Right hindlimb (tissue), 1 donor: ENCODE measurements around the gene CCND3.

Source experiments
- DNase-seq: peaks from one replicate; pipeline ENCODE4 v3.0.0-alpha.2; 2018

Gene CCND3

GRCh38 chr6:41920921-41921711 lies 20.5 kb downstream of the CCND3 start, which contains the start of the genes BYSL and MED20:
Gene BYSL, plus strand, starts transcription at chr6:41921499. Its CDS starts 64 bp downstream, at chr6:41921563.
Gene MED20, minus strand, starts transcription at chr6:41921139. Its CDS starts 121 bp downstream, at chr6:41921018.
- peak; percentile 96 for DNase-seq

DNA sequence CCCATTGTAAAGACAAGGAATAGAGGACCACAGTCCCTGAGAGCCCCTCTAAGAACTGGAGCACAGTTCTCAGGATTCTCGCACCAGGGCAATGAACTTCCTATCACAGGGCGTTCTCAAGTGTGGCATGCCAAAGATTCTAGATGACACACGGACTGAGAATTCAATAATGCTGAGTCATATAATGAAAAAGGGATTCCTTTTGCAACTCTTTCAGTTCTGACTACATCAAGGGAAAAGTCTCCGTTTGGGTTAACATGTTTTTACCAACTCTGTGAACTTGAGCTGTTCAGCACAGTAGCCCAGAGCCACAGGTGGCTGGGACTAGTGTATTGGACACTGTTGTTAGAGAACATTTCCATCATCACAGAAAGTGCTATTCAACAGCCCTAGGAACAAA lies 24.1 kb downstream of the CCND3 start:
- no peak for DNase-seq

DNA sequence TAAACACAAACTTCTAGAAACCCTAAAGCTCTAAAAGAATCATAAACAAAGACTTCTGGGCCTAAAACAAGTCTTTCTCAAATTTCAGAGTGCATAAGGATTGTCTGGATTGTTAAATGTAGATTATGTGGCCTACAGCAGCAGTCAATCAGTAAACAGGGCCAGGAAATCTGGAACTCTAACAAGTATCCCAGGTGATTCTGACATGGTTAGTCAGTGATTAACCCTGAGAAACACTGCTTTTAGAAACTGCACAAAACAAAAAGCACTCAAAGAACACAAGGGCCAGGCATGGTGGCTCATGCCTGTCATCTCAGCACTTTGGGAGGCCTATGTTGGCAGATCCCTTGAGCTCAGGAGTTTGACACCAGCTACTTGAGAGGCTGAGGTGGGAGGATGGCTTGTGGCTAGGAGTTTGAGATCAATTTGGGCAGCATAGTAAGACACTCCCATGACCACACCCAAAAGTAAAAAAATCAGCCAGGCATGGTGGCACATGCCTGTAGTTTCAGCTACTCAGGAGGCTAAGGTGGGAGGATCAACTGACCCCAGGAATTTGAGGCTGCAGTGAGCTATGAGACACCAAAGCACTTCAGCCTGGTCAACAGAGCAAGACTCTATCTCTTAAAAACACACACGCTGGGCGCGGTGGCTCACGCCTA lies 26.6 kb downstream of the CCND3 start:
- no peak for DNase-seq

DNA sequence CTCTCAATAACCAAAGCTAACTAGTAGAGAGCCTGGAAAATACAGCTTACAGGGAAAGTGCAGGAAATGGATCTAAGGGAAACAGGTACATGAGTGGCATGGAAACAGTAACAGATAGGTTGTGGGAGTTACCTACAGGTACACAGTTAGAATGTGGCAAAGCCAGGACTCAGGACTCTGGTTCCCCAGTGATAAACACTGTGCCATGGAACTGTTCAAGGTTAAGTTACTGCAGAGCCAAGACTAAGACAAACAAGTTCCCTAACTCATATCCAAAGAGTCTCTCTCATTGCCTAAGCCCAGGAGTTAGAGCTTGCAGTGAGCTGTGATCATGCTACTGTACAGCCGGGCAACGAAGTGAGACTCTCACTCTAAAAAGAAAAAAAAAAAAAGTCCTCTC lies 27.3 kb downstream of the CCND3 start:
- no peak for DNase-seq

DNA sequence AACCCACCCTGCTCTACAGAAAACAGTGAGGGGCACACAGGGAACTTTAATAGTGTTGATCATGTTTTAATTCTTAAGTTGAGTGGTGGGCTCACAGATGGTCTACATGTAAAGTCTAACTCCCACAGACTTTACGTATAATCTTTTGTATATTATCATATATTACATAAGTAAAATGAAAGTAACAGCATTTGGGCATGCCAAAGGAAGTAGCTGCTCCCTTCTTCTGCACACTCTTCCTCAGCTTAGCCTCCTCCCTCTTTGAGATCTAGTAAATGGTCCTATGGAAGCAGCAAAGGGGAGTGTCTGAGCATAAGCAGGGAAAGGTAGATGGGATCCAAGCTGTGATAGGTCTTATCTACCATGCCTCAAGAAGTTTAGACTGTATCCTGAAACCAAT lies 31.9 kb downstream of the CCND3 start:
- DNase-seq, result no peak

DNA sequence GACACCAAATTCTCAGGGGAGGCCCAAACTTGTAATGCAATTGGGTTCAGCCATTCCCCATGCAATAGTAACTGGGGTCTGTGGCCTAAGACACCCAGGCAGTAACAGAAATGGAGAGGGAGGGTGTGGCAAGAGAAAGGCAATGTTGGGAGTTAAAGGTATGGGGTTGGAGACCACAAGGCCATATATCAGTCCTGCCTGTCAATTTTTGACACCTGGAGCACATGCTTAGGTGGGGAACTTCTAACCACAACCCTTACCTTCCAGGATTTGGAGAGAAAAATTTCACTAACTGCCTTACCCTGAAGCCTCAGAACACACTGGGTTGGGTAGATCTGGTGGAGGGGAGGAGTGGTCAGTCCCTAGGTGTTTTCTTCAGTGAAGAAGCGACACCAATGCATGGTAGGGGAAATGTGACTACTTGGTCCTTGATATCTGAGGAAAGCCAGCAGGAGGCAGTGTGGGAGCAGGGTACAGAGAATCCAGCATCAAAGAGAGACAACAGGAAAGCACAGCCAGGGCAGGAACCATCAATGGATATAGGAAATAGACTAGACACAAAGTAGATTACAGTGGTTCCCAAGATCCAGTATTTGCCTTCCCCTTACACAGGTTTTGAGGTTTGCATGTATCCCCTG lies 39.6 kb downstream of the CCND3 start:
- no peak for DNase-seq

GRCh38 chr6:41900861-41901260 lies 40.7 kb downstream of the CCND3 start:
- DNase-seq, result no peak

GRCh38 chr6:41896281-41896680 lies 45.3 kb downstream of the CCND3 start:
- no peak for DNase-seq

DNA sequence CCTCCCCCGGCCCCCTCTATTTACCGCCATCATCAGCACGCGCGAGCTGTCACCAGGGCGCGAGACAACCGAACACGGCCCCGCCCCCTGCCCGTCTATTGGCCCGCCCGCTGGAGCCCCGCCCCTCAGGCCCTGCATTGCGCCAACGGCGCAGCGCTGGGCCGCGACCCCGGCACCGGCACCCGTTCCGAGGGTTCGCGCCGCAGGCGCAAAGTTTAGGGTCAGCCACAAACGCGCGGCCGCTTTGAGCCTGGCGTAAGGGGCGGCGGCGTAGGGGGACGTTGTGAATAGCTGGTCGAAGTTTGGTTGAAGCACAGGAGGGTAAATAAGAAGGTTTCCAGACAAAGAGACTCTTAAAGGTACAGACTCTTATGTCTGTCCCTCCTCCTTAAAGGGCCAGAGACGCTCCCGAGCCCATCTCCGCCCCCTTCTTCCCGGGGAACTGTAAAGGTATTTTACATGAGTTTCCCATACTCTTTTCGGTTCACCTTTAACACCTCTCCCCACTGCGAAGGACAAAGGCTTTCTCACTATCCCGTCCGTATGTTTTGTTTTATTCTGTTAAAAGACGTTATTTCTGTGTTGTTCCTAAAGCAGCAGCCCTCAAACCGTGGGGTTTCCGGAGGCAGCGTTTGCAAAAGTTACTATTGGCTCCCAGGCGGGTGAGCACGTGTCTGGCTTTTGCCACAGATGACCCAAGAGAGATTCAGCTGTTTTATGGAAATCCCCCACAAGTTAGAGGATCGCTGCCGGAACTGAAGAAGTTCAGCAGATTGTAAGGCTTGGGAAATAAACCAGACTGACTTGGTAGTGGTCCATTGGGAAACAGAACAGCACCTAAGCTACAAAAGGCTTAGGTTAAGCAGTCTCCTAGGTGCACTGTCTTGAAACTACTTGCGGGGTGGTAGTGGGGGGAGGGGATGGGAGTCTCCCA lies 46.0 kb downstream of the CCND3 start, which contains the start of gene USP49:
TSS of gene USP49 (minus strand) at position 76 of the 934 bp plus-strand sequence. CDS start 88,392 bp downstream, outside the sequence.
- DNase-seq, result peak; percentile 95

- DNase-seq, result peak; percentile 19
Measured at GRCh38 chr6:41894366-41895299, 47.0 kb downstream of the CCND3 start.

GRCh38 chr6:41892921-41893564 lies 48.6 kb downstream of the CCND3 start:
- DNase-seq, result no peak

DNA sequence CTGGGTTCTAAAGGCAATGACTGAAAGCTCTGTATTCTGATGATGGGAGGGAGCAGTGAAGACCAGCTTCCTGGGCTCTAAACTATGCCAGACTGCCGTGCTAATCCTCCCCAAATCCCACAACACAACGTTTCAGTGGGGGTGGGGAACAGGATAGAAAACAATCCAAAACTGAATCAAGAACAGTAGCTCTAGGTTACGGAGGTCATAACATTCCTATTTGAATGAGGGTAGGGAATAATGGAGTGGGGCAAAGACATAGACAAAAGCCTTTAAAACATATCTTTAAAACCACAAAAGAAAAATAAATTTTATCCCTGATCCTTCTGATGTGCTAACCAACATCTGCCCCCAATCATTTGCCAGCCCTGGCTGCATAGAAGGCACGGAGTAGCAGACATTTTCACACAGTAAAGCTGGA lies 54.3 kb downstream of the CCND3 start:
- DNase-seq, result no peak

GRCh38 chr6:41885930-41886329 lies 55.7 kb downstream of the CCND3 start:
- DNase-seq, result no peak

DNA sequence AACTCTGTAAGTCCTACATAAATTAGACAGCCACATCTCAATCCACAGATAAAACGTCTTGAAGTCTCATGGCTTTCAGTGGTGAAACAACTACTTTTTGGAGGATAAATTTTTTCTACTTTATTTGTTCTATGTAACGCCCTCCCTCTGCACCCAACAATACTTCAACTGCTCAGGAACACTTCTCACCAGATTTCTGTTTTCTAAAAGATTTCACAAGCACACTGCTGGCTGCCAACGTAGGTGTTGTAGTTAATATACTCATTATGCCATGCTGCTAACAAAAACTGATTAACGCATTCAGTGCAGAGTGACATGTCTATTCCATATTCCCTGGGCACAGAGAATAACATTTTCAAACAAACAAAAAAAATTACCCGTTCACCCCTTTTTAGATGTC lies 56.7 kb downstream of the CCND3 start:
- no peak for DNase-seq
